Stimulated activated CD4-positive, alpha-beta T cell treated with anti-CD3 and anti-CD28 coated beads, Interleukin-15, amount 100 ng/mL, for 24 hours (primary cell): ENCODE results near the gene FGF14.
A peak's percentile ranks its signal among the peaks of the same experiment; 100 is the strongest.

Experiments
- DNase-seq: peaks from one replicate; pipeline ENCODE4 v3.0.0-alpha.2; 2020

The FGF14 gene

GRCh38 chr13:101967216-101967615 is 434.6 kb downstream of the FGF14 start:
- DNase-seq = no peak

- DNase-seq = no peak
Observed at GRCh38 chr13:101965096-101965495, 436.8 kb downstream of the FGF14 start.

DNA sequence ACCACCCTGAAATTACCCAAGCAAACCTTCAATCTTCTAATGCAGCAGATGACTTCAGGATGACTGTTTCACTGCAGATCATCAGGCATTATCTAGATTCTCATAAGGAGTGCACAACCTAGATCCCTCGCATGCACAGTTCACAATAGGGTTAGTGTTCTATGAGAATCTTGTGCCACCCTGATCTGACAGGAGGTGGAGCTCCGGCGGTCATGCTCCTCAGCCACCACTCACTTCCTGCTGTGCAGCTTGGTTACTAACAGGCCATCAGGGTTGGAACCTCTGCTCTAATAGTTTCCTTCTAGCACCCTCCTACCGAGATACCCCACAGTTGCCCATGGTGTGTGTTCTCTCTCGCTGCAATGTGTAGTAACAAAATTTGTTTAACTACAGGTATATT is 442.8 kb downstream of the FGF14 start:
- no peak for DNase-seq

DNA sequence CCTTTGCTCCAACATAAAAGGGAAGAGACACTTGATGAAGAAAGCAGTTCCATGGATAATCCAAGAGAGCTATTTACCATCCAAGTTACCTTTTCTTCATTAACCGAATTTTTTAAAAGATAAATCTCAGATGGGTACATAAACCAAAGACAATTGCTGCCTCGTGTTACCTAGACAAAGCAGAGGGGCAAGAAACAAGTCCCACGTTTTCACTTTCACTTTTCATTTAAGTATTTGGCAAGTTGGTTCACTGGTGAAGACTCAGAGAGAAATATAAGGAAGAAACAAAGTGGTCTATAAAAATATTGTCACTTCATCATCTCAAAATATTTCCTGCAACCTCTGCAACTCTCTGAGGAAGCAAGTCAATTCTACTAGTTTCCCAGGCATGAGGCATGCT is 446.1 kb downstream of the FGF14 start:
- DNase-seq = no peak

DNA sequence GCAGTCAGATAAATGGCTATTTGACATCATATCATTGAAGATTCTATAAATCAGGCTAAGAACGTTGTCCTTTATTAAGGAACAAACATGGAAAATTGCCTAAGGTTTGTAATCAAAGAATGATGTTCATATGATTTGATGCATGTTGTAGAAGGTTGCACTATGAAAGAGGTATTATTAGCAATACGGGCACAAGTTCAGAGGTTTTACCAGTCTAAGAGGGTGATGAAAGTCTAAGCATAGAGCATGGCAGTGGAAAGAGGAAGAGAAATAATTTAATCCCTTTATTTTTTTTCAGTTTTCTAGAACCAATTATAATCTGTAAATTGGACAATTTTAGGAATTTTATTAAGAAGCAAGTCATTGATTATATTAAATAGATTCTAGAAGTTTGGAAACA is 450.7 kb downstream of the FGF14 start:
- DNase-seq = no peak

DNA sequence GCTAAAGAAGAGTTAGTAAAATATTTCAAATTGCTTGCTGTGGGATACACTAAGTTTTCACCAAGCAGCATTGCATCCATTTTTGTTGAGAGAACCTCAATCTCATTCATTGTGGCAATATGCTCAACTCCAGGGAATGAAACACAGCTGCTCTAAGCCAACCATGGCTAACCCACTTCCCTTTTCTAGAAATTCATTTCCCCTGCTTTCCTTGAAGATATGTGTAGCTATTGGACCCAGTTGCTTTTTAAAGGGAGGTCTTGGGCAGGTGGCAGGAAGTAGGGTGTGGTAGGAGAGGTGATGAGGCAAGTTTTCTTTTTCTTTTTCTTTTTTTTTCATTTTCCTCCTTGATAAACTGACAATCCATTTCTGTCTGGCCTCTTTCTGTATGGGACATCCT is 452.2 kb downstream of the FGF14 start:
- DNase-seq = no peak

- no peak for DNase-seq
Observed at GRCh38 chr13:101946401-101946800, 455.4 kb downstream of the FGF14 start.

GRCh38 chr13:101945435-101945834 is 456.4 kb downstream of the FGF14 start:
- no peak for DNase-seq

DNA sequence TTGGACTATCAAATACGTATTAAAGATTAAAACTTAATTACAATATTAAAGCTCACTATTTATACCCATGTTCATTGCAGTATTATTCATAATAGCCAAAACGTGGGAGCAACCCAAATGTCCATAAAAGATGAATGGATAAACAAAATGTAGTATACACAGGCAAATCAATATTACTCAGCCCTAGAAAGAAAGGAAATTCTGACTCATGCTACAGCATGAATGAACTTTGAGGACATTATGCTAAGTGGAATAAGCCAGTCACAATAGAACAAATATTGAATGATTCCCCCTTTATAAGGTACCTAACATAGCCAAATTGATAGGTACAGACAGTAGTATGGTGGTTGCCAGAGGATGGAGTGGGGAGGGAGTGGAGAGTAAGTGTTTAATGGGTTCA is 457.3 kb downstream of the FGF14 start:
- no peak for DNase-seq

GRCh38 chr13:101942535-101943157 is 459.2 kb downstream of the FGF14 start:
- no peak for DNase-seq

- DNase-seq = no peak
Observed at GRCh38 chr13:101942038-101942437, 459.8 kb downstream of the FGF14 start.

DNA sequence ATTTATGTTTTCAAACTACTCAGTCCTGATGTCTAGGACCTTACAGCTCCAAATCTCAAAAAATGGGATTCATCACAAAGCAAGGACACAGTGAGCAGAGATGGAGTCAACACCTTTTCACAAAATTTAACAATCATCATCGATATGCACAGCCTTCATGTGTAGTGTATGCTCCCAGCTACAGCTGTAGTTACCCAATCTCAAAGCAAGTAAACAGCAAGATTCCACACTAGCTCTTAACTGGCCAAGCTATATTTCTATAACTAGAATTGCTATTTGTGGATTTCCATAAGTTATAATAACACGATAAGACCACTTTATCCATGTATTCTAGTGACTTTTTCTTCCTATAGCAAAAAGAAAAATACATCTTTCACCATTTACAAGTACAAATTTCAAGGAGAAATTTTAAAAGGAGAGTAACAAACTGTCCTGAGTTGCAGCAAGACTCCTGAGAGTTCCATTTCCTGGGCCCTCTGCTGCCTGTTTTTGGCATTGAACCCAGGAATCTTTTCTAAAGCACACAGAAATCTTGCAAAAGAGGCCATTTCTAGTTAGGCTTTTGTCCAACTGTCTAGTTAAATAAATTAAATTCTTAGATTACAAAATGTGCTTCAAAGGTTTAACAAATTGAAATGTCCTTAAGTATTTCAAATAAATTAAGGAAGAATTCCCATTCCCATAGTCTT is 460.6 kb downstream of the FGF14 start:
- DNase-seq = no peak

GRCh38 chr13:101939370-101939769 is 462.5 kb downstream of the FGF14 start:
- DNase-seq = no peak

DNA sequence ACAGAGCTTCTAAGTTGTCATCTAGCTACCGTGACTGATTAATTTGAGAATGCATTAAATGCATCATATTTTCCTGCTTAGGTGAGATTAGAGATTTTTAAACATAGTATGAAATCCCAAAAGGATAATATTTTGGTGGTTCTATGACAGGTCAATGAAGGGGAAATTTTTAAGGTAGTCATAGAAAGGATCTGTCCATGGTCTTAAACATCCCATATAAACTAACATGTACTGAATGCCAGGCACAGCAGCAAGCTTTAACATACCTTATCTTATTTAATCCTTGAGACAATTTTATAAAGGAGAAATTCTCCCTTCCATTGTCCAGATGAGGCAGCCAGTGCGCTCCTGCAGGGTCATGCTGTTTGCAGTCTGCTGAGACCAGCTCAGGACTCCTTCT is 466.0 kb downstream of the FGF14 start:
- DNase-seq = no peak

DNA sequence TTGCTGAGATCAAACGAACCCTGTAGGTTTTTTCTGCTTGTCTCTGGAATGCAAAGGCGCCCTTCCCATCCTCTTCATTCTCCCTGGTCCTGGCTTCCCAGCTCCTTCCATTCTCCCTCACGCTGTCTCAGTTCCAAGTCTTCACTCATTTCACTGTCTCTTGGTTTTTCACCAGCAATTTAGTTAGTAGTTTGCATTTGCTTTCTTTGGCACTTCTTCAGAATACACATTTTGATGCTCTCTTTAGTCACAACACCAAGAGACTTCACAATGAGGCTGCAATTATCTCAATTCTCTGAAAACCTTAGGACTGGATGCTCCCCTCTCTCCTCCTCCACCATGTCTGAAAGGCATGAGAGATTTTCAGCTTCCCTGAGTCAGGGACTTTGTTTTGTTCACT is 470.7 kb downstream of the FGF14 start:
- DNase-seq = no peak

- no peak for DNase-seq
Observed at GRCh38 chr13:101930331-101930730, 471.5 kb downstream of the FGF14 start.

DNA sequence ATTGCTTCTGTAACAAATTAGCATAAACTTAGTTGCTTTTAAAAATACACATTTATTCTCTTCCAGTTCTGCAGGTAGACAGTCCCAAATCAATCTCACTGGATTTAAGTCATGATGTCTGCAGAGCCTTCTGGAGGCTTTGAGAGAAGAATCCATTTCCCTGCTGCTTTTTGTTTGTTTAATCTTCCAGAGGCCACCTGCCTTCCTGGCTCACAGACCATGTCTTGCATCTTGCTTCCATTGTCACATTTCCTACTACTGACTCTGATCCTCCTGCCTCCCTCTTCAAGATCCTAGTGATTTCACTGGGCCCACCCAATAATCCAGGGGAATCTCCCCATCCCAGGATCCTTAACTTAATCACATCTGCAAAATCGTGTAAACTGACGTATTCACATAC is 476.1 kb downstream of the FGF14 start:
- no peak for DNase-seq

- no peak for DNase-seq
Observed at GRCh38 chr13:101919541-101920181, 482.2 kb downstream of the FGF14 start.

GRCh38 chr13:101917833-101918661 is 483.8 kb downstream of the FGF14 start:
- no peak for DNase-seq

DNA sequence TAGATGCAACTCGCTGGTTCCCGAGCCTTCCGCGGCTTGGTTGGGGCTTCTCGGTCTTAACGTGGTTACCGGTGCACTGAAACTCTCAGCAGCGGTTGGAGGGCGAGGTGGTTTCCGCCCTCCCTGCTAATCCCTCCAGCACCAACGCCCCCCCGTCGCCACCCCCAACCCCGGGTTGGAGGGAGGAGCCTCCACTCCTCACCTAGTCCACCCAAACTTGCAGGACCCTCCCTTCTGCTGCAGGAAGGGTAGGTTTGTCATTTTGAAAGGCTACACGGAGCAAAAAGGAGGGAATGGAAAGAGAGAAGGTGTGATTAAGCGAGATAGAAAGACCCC is 484.4 kb downstream of the FGF14 start:
- DNase-seq = no peak

GRCh38 chr13:101916775-101917474 is 484.9 kb downstream of the FGF14 start:
- DNase-seq = no peak

GRCh38 chr13:101916108-101916774 is 485.6 kb downstream of the FGF14 start:
- peak; percentile 21 for DNase-seq

GRCh38 chr13:101915755-101916107 is 486.1 kb downstream of the FGF14 start:
- no peak for DNase-seq
